IMR-90 (cell line): Measurements from ENCODE around the gene HIVEP3. TPM values are rescaled to one million over a fixed set of nuclear protein-coding genes. Genes with fewer than 3 reads are reported as not detected.

Source experiments
- ATAC-seq: fragments of 200-7000 bp; cut with Tn5 transposase; 2 replicates; pipeline ENCODE4 v1.9.1; 2020; ENCODE audit warnings: low read depth, mild to moderate bottlenecking, moderate library complexity
- BruUV-seq: library from RNA; stranded (reverse); fragments of 400-500 nt; replicated peaks from 2 replicates; lab custom pipeline; 2021; lab: Mats Ljungman, UMichigan
- CTCF ChIA-PET: fragments of 300-600 bp; formaldehyde crosslinking; extraction: SDS; loops from one replicate; lab custom pipeline; 2021; ENCODE audit warnings: antibody characterized with exemption; lab: Yijun Ruan, JAX
- POLR2A ChIA-PET: fragments of 300-600 bp; sonication (Branson Sonifier 250); formaldehyde crosslinking; loops from one replicate; lab custom pipeline; 2022; ENCODE audit warnings: antibody characterized with exemption; ENCODE audit not compliant: unreplicated experiment; lab: Charles Lee
- DNase-seq: peaks from one replicate; pipeline ENCODE4 v3.0.0; 2013
- H2AFZ ChIP-seq: replicated peaks from 2 replicates; pipeline ENCODE3; 2013; ENCODE audit warnings: low read length, mild to moderate bottlenecking; ENCODE audit not compliant: poor library complexity
- H2AK5ac ChIP-seq: 2 replicates; pipeline ENCODE4 v1.6.1; 2013; ENCODE audit warnings: low read depth, low read length, inconsistent platforms
- H2AK9ac ChIP-seq: replicated peaks from 2 replicates; pipeline ENCODE3; 2013; ENCODE audit warnings: mild to moderate bottlenecking, low read depth, low read length, moderate library complexity; ENCODE audit not compliant: poor library complexity
- H2BK120ac ChIP-seq: 2 replicates; pipeline ENCODE4 v1.6.1; 2013; ENCODE audit warnings: low read depth, low read length, inconsistent platforms
- H2BK15ac ChIP-seq: 3 replicates; pipeline ENCODE4 v1.6.1; 2013; ENCODE audit warnings: low read depth, low read length, inconsistent platforms
- H2BK20ac ChIP-seq: 2 replicates; pipeline ENCODE4 v1.6.1; 2013; ENCODE audit warnings: low read depth, mild to moderate bottlenecking, inconsistent platforms, low read length, moderate library complexity
- H2BK5ac ChIP-seq: 2 replicates; pipeline ENCODE4 v1.6.1; 2013; ENCODE audit warnings: mild to moderate bottlenecking, low read depth, low read length, inconsistent platforms; ENCODE audit not compliant: poor library complexity, severe bottlenecking
- H3K14ac ChIP-seq: replicated peaks from 2 replicates; pipeline ENCODE4 v1.6.1; 2013; ENCODE audit warnings: low read depth, low read length, inconsistent platforms
- H3K18ac ChIP-seq: 2 replicates; pipeline ENCODE4 v1.6.1; 2013; ENCODE audit warnings: low read depth, low read length, control low read depth
- H3K23ac ChIP-seq: 2 replicates; pipeline ENCODE4 v1.6.1; 2013; ENCODE audit warnings: low read depth, low read length, inconsistent platforms
- H3K27ac ChIP-seq: 2 replicates; pipeline ENCODE4 v1.5.1; 2013; ENCODE audit warnings: mild to moderate bottlenecking, control low read depth, low read length; ENCODE audit not compliant: insufficient read depth
- H3K27me3 ChIP-seq: 2 replicates; pipeline ENCODE4 v1.6.1; 2013; ENCODE audit warnings: low read length; ENCODE audit not compliant: control insufficient read depth, insufficient read depth
- H3K36me3 ChIP-seq: 2 replicates; pipeline ENCODE4 v1.6.1; 2013; ENCODE audit warnings: low read length, mixed read lengths; ENCODE audit not compliant: control insufficient read depth, insufficient read depth
- H3K4ac ChIP-seq: 2 replicates; pipeline ENCODE4 v1.6.1; 2013; ENCODE audit warnings: low read depth, low read length, inconsistent platforms
- H3K4me1 ChIP-seq: 2 replicates; pipeline ENCODE4 v1.6.1; 2013; ENCODE audit warnings: low read length, mixed read lengths; ENCODE audit not compliant: control insufficient read depth, insufficient read depth
- H3K4me2 ChIP-seq: 2 replicates; pipeline ENCODE4 v1.6.1; 2013; ENCODE audit warnings: low read depth, mild to moderate bottlenecking, control low read depth, low read length, moderate library complexity
- H3K4me3 ChIP-seq: 2 replicates; pipeline ENCODE4 v1.5.1; 2013; ENCODE audit warnings: low read depth, mild to moderate bottlenecking, control low read depth, low read length, moderate library complexity; ENCODE audit not compliant: insufficient read depth
- H3K56ac ChIP-seq: 2 replicates; pipeline ENCODE4 v1.6.1; 2013; ENCODE audit warnings: low read length, inconsistent platforms; ENCODE audit not compliant: insufficient read depth; ENCODE audit errors: extremely low read depth
- H3K79me1 ChIP-seq, 2 experiments: 2 replicates each; pipeline ENCODE4 v1.6.1; 2013; ENCODE audit warnings: low read length in 2 of 2, inconsistent platforms in 1 of 2, low read depth in 1 of 2
- H3K9ac ChIP-seq: 2 replicates; pipeline ENCODE4 v1.6.1; 2013; ENCODE audit warnings: low read depth, low read length, control low read depth
- H3K9me1 ChIP-seq: 2 replicates; pipeline ENCODE4 v1.6.1; 2013; ENCODE audit warnings: low read length, inconsistent platforms; ENCODE audit not compliant: insufficient read depth
- H3K9me3 ChIP-seq: 2 replicates; pipeline ENCODE4 v1.6.1; 2013; ENCODE audit warnings: low read length; ENCODE audit not compliant: control insufficient read depth, insufficient read depth
- H4K20me1 ChIP-seq: 2 replicates; pipeline ENCODE4 v1.6.1; 2013; ENCODE audit warnings: low read length, inconsistent platforms; ENCODE audit not compliant: insufficient read depth
- H4K5ac ChIP-seq: 2 replicates; pipeline ENCODE4 v1.6.1; 2013; ENCODE audit warnings: mild to moderate bottlenecking, low read depth, low read length, control low read depth
- H4K8ac ChIP-seq, 2 experiments: 2 replicates each; pipeline ENCODE4 v1.6.1; 2013; ENCODE audit warnings: low read depth in 2 of 2, low read length in 2 of 2, control low read depth in 1 of 2, inconsistent platforms in 1 of 2
- H4K91ac ChIP-seq: 2 replicates; pipeline ENCODE4 v1.6.1; 2013; ENCODE audit warnings: low read depth, low read length, inconsistent platforms; ENCODE audit not compliant: insufficient read depth
- BHLHE40 ChIP-seq: fragments of 150-350 bp; IDR thresholded peaks from 2 replicates; pipeline ENCODE4 v1.6.1; 2016; ENCODE audit warnings: mild to moderate bottlenecking, low read depth, low read length
- CEBPB ChIP-seq: IDR thresholded peaks from 2 replicates; pipeline ENCODE4 v1.6.1; 2012; ENCODE audit warnings: low read depth, low read length, improper control_type of control experiment
- CHD1 ChIP-seq: IDR thresholded peaks from 2 replicates; pipeline ENCODE4 v1.6.1; 2012; ENCODE audit warnings: low read depth, low read length, improper control_type of control experiment
- ELK1 ChIP-seq: fragments of 150-350 bp; IDR thresholded peaks from 2 replicates; pipeline ENCODE4 v1.6.1; 2016; ENCODE audit warnings: low read depth, mild to moderate bottlenecking, low read length, moderate library complexity, borderline replicate concordance
- FOS ChIP-seq: fragments of 150-350 bp; IDR thresholded peaks from 2 replicates; pipeline ENCODE4 v1.6.1; 2016; ENCODE audit warnings: low read depth, low read length
- MAFK ChIP-seq: IDR thresholded peaks from 2 replicates; pipeline ENCODE4 v1.6.1; 2012; ENCODE audit warnings: low read depth, low read length, improper control_type of control experiment
- MAZ ChIP-seq: IDR thresholded peaks from 2 replicates; pipeline ENCODE4 v1.6.1; 2012; ENCODE audit warnings: low read depth, mild to moderate bottlenecking, low read length, improper control_type of control experiment, moderate library complexity, borderline replicate concordance
- MXI1 ChIP-seq: IDR thresholded peaks from 2 replicates; pipeline ENCODE4 v1.6.1; 2012; ENCODE audit warnings: low read depth, mild to moderate bottlenecking, low read length, moderate library complexity, borderline replicate concordance
- NFE2L2 ChIP-seq: fragments of 150-350 bp; IDR thresholded peaks from 2 replicates; pipeline ENCODE4 v1.6.1; 2016; ENCODE audit warnings: low read depth, mild to moderate bottlenecking, low read length
- POLR2A ChIP-seq: IDR thresholded peaks from 2 replicates; pipeline ENCODE4 v1.6.1; 2012; ENCODE audit warnings: mild to moderate bottlenecking, low read depth, low read length
- RAD21 ChIP-seq: IDR thresholded peaks from 2 replicates; pipeline ENCODE4 v1.6.1; 2012; ENCODE audit warnings: low read length, improper control_type of control experiment
- RCOR1 ChIP-seq: IDR thresholded peaks from 2 replicates; pipeline ENCODE4 v1.6.1; 2012; ENCODE audit warnings: mild to moderate bottlenecking, low read length, improper control_type of control experiment; ENCODE audit not compliant: insufficient replicate concordance
- RFX5 ChIP-seq: IDR thresholded peaks from 2 replicates; pipeline ENCODE4 v1.8.0; 2012; ENCODE audit warnings: low read depth, mild to moderate bottlenecking, low read length, moderate library complexity
- SMC3 ChIP-seq: fragments of 150-350 bp; IDR thresholded peaks from 2 replicates; pipeline ENCODE4 v1.6.1; 2016; ENCODE audit warnings: low read depth, mild to moderate bottlenecking, antibody characterized with exemption, low read length, moderate library complexity
- USF2 ChIP-seq: fragments of 150-350 bp; IDR thresholded peaks from 2 replicates; pipeline ENCODE4 v1.6.1; 2017; ENCODE audit warnings: mild to moderate bottlenecking, antibody characterized with exemption, low read length, low read depth
- WGBS, 2 experiments: methylation state at CpG; one replicate each; pipeline versions ENCODE4 v1.1.5 to v1.1.7; 2013; ENCODE audit warnings: missing lambda C conversion rate in 2 of 2; ENCODE audit not compliant: insufficient read length in 1 of 2; ENCODE audit errors: extremely low coverage in 2 of 2; 5-methylcytosine and 5-hydroxymethylcytosine counted together
- dilution Hi-C: fragments of 300-500 bp; cut with HindIII; formaldehyde crosslinking; loops from one replicate; pipeline ENCODE4 v1.14.3; 2018; ENCODE audit warnings: low sequenced_read_pairs; ENCODE audit not compliant: unreplicated experiment
- in situ Hi-C: fragments of 300-500 bp; cut with MboI; formaldehyde crosslinking; loops from 3 replicates; pipeline ENCODE4 v1.14.3; 2019; ENCODE audit warnings: low sequenced_read_pairs, inconsistent platforms, mixed read lengths
- intact Hi-C: fragments of 100-400 bp; cut with micrococcal nuclease; formaldehyde crosslinking; loops from 2 replicates; pipeline ENCODE4 v1.10.0; 2022
- polyA plus RNA-seq, 3 experiments: library from polyadenylated mRNA; depleted of rRNA; stranded (reverse); fragments of >200 nt; gene quantifications; 2 replicates each; pipeline ENCODE4 v1.2.3, GENCODE V29; 2012; ENCODE audit warnings: low replicate concordance in 1 of 3
- total RNA-seq: library from RNA; depleted of rRNA; stranded (reverse); fragments of >200 nt; gene quantifications from 2 replicates; pipeline ENCODE4 v1.2.3, GENCODE V29; 2012
- TF ChIP-seq, protein P1 (sequence below): conservative IDR thresholded peaks from 2 replicates; pipeline ENCODE4 v1.5.1; 2012; ENCODE audit warnings: mild to moderate bottlenecking, low read depth, low read length, improper control_type of control experiment

The HIVEP3 gene
- total and polyA plus RNA-seq, 2 of the 4 experiments (the other 2 are of a cell fraction) = 1.4 to 4.0 TPM

GRCh38 chr1:41615316-41615715 lies 303.4 kb downstream of the HIVEP3 start:
- no peak overlapping the region for H3K9ac ChIP-seq
- TF ChIP-seq BHLHE40 = no peak
- TF ChIP-seq RCOR1 = no peak
- TF ChIP-seq FOS = no peak
- no peak for TF ChIP-seq CHD1
- TF ChIP-seq MAZ = no peak
- no peak for TF ChIP-seq MAFK
- TF ChIP-seq SMC3 = no peak
- TF ChIP-seq RFX5 = no peak
- TF ChIP-seq, protein P1, sequence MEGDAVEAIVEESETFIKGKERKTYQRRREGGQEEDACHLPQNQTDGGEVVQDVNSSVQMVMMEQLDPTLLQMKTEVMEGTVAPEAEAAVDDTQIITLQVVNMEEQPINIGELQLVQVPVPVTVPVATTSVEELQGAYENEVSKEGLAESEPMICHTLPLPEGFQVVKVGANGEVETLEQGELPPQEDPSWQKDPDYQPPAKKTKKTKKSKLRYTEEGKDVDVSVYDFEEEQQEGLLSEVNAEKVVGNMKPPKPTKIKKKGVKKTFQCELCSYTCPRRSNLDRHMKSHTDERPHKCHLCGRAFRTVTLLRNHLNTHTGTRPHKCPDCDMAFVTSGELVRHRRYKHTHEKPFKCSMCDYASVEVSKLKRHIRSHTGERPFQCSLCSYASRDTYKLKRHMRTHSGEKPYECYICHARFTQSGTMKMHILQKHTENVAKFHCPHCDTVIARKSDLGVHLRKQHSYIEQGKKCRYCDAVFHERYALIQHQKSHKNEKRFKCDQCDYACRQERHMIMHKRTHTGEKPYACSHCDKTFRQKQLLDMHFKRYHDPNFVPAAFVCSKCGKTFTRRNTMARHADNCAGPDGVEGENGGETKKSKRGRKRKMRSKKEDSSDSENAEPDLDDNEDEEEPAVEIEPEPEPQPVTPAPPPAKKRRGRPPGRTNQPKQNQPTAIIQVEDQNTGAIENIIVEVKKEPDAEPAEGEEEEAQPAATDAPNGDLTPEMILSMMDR = no peak
- no peak for TF ChIP-seq POLR2A
- TF ChIP-seq CEBPB = no peak
- no peak for TF ChIP-seq RAD21
- TF ChIP-seq NFE2L2 = no peak
- no peak for TF ChIP-seq USF2
- TF ChIP-seq ELK1 = no peak
- TF ChIP-seq MXI1 = no peak
- H3K9me3 ChIP-seq = no peaks in the 10 kb centered on the region
- H4K20me1 ChIP-seq = no peaks in the 10 kb centered on the region
- peaks cover 20% of the 10 kb centered on the region for H3K4me1 ChIP-seq
- no peak overlapping the region for H3K56ac ChIP-seq
- no peaks in the 10 kb centered on the region for H3K36me3 ChIP-seq
- DNase-seq (no peak), ATAC-seq (no peak)
- dilution Hi-C loops = no loop called here
- peak overlapping the region; percentile 12; the same call in 1 of the 2 replicates for H3K4ac ChIP-seq
- 0 out of 2 replicates have a peak overlapping the region, but pooled peaks have one; percentile 12 for H2BK120ac ChIP-seq
- H2BK20ac ChIP-seq = no peak overlapping the region
- 0 out of 3 replicates have a peak overlapping the region, but pooled peaks have one; percentile 41 for H2BK15ac ChIP-seq
- peaks cover 7 to 20% of the 10 kb centered on the region in 2 experiments; a peak in 2 of 4 replicates for H3K79me1 ChIP-seq
- no peak overlapping the region for H2BK5ac ChIP-seq
- in situ Hi-C loops = loop anchor here (5.0 kb wide), 1 partner anchor 52 kb away; no protein-coding TSS in a partner anchor
- H3K4me2 ChIP-seq = no peak overlapping the region
- H3K27ac ChIP-seq = no peak overlapping the region
- intact Hi-C loops = no loop called here
- 100% methylated on average over 1 of the region's 8 CpGs; no CpG with 5 or more reads in 1 of the 2 experiments for WGBS, 2 experiments
- H4K91ac ChIP-seq = peak overlapping the region; percentile 1; the same call in 1 of the 2 replicates
- no peak overlapping the region for H4K5ac ChIP-seq
- no peak overlapping the region for H2AFZ ChIP-seq
- H3K4me3 ChIP-seq = no peak overlapping the region
- no peak overlapping the region for H2AK9ac ChIP-seq
- 0 out of 2 replicates have a peak overlapping the region, but pooled peaks have one; percentile 16 for H3K18ac ChIP-seq
- H3K14ac ChIP-seq = no peak overlapping the region
- H3K23ac ChIP-seq = no peak overlapping the region
- H4K8ac ChIP-seq = no peak overlapping the region
- POLR2A ChIA-PET = no interaction called here
- BruUV-seq = no TSS peak
- no peaks in the 10 kb centered on the region for H3K27me3 ChIP-seq
- CTCF ChIA-PET = no interaction called here
- peaks cover 7% of the 10 kb centered on the region; the same call in 1 of the 2 replicates for H3K9me1 ChIP-seq
- H2AK5ac ChIP-seq = peak overlapping the region; percentile 54; the same call in 1 of the 2 replicates
